HEK293T (cell line): Measurements from ENCODE around the gene TNFAIP8L1.

Source experiments
- BHLHE40 ChIP-seq: fragments of 450-650 bp; IDR thresholded peaks from 2 replicates; pipeline ENCODE4 v1.6.1; 2016; ENCODE audit warnings: mild to moderate bottlenecking, moderate library complexity, borderline replicate concordance
- ELF4 ChIP-seq: fragments of 450-650 bp; IDR thresholded peaks from 2 replicates; pipeline ENCODE4 v1.6.1; 2017; ENCODE audit warnings: antibody characterized with exemption
- FOXA1 ChIP-seq: fragments of 450-650 bp; IDR thresholded peaks from 2 replicates; pipeline ENCODE4 v1.6.1; 2016; ENCODE audit warnings: mild to moderate bottlenecking
- FOXM1 ChIP-seq: fragments of 450-650 bp; IDR thresholded peaks from 2 replicates; pipeline ENCODE4 v1.6.1; 2017; ENCODE audit warnings: mild to moderate bottlenecking, borderline replicate concordance
- L3MBTL2 ChIP-seq: fragments of 450-650 bp; conservative IDR thresholded peaks from 2 replicates; pipeline ENCODE4 v1.6.1; 2016; ENCODE audit warnings: mild to moderate bottlenecking
- SP1 ChIP-seq: fragments of 450-650 bp; IDR thresholded peaks from 2 replicates; pipeline ENCODE4 v1.6.1; 2017
- SUZ12 ChIP-seq: fragments of 450-650 bp; IDR thresholded peaks from 2 replicates; pipeline ENCODE4 v1.6.1; 2016; ENCODE audit warnings: mild to moderate bottlenecking
- TARDBP ChIP-seq: fragments of 450-650 bp; IDR thresholded peaks from 2 replicates; pipeline ENCODE4 v1.6.1; 2016
- ZNF384 ChIP-seq: fragments of 450-650 bp; IDR thresholded peaks from 2 replicates; pipeline ENCODE4 v1.6.1; 2016

- TF ChIP-seq FOXA1 (no peak), ZNF384 (no peak), ELF4 (no peak), L3MBTL2 (no peak), TARDBP (no peak), SUZ12 (no peak), SP1 (no peak), FOXM1 (no peak), BHLHE40 (no peak)
Observed at GRCh38 chr19:4604912-4605311, 34.4 kb upstream of the TNFAIP8L1 start.
